Astrocyte (in vitro differentiated cells and primary cell): ENCODE data around the gene LNPK. TPM values are rescaled to one million over a fixed set of nuclear protein-coding genes. Genes with fewer than 3 reads are reported as not detected.

Experiments
- DNase-seq: peaks from one replicate; pipeline ENCODE4 v3.0.0-alpha.2; 2010; ENCODE audit warnings: low read depth
- FAIRE-seq: peaks from 2 replicates; lab custom pipeline; 2011; peaks lifted over from hg19 to GRCh38; lab: Jason Lieb, UNC
- H2AFZ ChIP-seq: 2 replicates; pipeline ENCODE4 v1.6.0; 2012; ENCODE audit warnings: low read depth, low read length, inconsistent platforms
- H3K27ac ChIP-seq: 2 replicates; pipeline ENCODE4 v1.5.1; 2011; ENCODE audit warnings: low read depth, low read length, inconsistent platforms
- H3K27me3 ChIP-seq: 2 replicates; pipeline ENCODE4 v1.6.0; 2011; ENCODE audit warnings: low read length, inconsistent platforms; ENCODE audit not compliant: insufficient read depth
- H3K36me3 ChIP-seq: 2 replicates; pipeline ENCODE4 v1.5.1; 2011; ENCODE audit warnings: low read length, inconsistent platforms; ENCODE audit not compliant: insufficient read depth
- H3K4me1 ChIP-seq: 2 replicates; pipeline ENCODE4 v1.5.1; 2011; ENCODE audit warnings: low read length, inconsistent platforms; ENCODE audit not compliant: insufficient read depth
- H3K4me2 ChIP-seq: 2 replicates; pipeline ENCODE4 v1.6.0; 2012; ENCODE audit warnings: low read length, inconsistent platforms
- H3K4me3 ChIP-seq: 2 replicates; pipeline ENCODE4 v1.5.1; 2011; ENCODE audit warnings: low read depth, mild to moderate bottlenecking, low read length, inconsistent platforms; ENCODE audit not compliant: insufficient read depth
- H3K79me2 ChIP-seq: 2 replicates; pipeline ENCODE4 v1.6.0; 2012; ENCODE audit warnings: mild to moderate bottlenecking, low read length, inconsistent platforms; ENCODE audit not compliant: insufficient read depth
- H3K9ac ChIP-seq: 2 replicates; pipeline ENCODE4 v1.6.0; 2012; ENCODE audit warnings: mild to moderate bottlenecking, low read length, inconsistent platforms
- H3K9me3 ChIP-seq: 2 replicates; pipeline ENCODE4 v1.5.1; 2012; ENCODE audit warnings: low read depth, mild to moderate bottlenecking, low read length, inconsistent platforms; ENCODE audit not compliant: insufficient read depth
- H4K20me1 ChIP-seq: 2 replicates; pipeline ENCODE4 v1.6.0; 2012; ENCODE audit warnings: low read length, inconsistent platforms; ENCODE audit not compliant: insufficient read depth
- H3K27ac Mint-ChIP-seq: one replicate; pipeline ENCODE4 v1.8.0; 2021; ENCODE audit warnings: mild to moderate bottlenecking, mixed read lengths; ENCODE audit not compliant: unreplicated experiment
- H3K27me3 Mint-ChIP-seq: one replicate; pipeline ENCODE4 v1.8.0; 2021; ENCODE audit warnings: low read depth, mixed read lengths; ENCODE audit not compliant: unreplicated experiment
- H3K36me3 Mint-ChIP-seq: one replicate; pipeline ENCODE4 v1.8.0; 2021; ENCODE audit warnings: low read depth, mixed read lengths; ENCODE audit not compliant: unreplicated experiment
- H3K4me1 Mint-ChIP-seq: one replicate; pipeline ENCODE4 v1.8.0; 2021; ENCODE audit warnings: low read depth, mixed read lengths; ENCODE audit not compliant: unreplicated experiment
- H3K4me3 Mint-ChIP-seq: one replicate; pipeline ENCODE4 v1.8.0; 2021; ENCODE audit warnings: mild to moderate bottlenecking, moderate library complexity, mixed read lengths; ENCODE audit not compliant: unreplicated experiment
- H3K9me3 Mint-ChIP-seq: one replicate; pipeline ENCODE4 v1.8.0; 2021; ENCODE audit warnings: mild to moderate bottlenecking, mixed read lengths; ENCODE audit not compliant: unreplicated experiment
- CTCF ChIP-seq: IDR thresholded peaks from 2 replicates; pipeline ENCODE4 v1.5.1; 2011; ENCODE audit warnings: low read depth, mild to moderate bottlenecking, inconsistent platforms, low read length, moderate library complexity; ENCODE audit not compliant: insufficient read depth
- EZH2 ChIP-seq: IDR thresholded peaks from 2 replicates; pipeline ENCODE4 v1.6.1; 2012; ENCODE audit warnings: mild to moderate bottlenecking, low read length, inconsistent platforms; ENCODE audit not compliant: insufficient read depth
- total RNA-seq: library from RNA; stranded (reverse); gene quantifications from 2 replicates; pipeline ENCODE4 v1.2.1, GENCODE V29; 2021

LNPK gene
- total RNA-seq, 1 donor from 2014 or later = 34.8 TPM

- peaks cover 16% of the 10 kb centered on the region for H3K36me3 ChIP-seq
- DNase-seq (no peak), FAIRE-seq (no peak)
- H3K4me2 ChIP-seq = no peak overlapping the region
- no peak overlapping the region for H3K9ac ChIP-seq
- TF ChIP-seq EZH2 = no peak
- no peak for TF ChIP-seq CTCF
- no peak overlapping the region for H3K4me3 Mint-ChIP-seq
- no peaks in the 10 kb centered on the region for H3K9me3 ChIP-seq
- no peaks in the 10 kb centered on the region for H4K20me1 ChIP-seq
- H3K27me3 Mint-ChIP-seq = no peaks in the 10 kb centered on the region
- no peak overlapping the region for H3K27ac Mint-ChIP-seq
- no peak overlapping the region for H2AFZ ChIP-seq
- no peaks in the 10 kb centered on the region for H3K4me1 ChIP-seq
- H3K4me1 Mint-ChIP-seq = no peaks in the 10 kb centered on the region
- no peaks in the 10 kb centered on the region for H3K9me3 Mint-ChIP-seq
- H3K27ac ChIP-seq = no peak overlapping the region
- H3K27me3 ChIP-seq = no peaks in the 10 kb centered on the region
- no peaks in the 10 kb centered on the region for H3K79me2 ChIP-seq
- H3K36me3 Mint-ChIP-seq = peaks cover 5% of the 10 kb centered on the region
- H3K4me3 ChIP-seq = no peak overlapping the region
Measured at GRCh38 chr2:175937216-175937615, 64.9 kb downstream of the LNPK start.

- Histone ChIP-seq H3K36me3 (peaks cover 16% of the 10 kb centered on the region), H3K9ac (no peak overlapping the region), H3K27me3 (no peaks in the 10 kb centered on the region), H2AFZ (no peak overlapping the region), H3K4me2 (no peak overlapping the region), H3K4me3 (no peak overlapping the region), H3K79me2 (no peaks in the 10 kb centered on the region), H4K20me1 (no peaks in the 10 kb centered on the region), H3K9me3 (no peaks in the 10 kb centered on the region), H3K4me1 (no peaks in the 10 kb centered on the region), H3K27ac (no peak overlapping the region)
- H3K4me1 Mint-ChIP-seq = peaks cover 2% of the 10 kb centered on the region
- peaks cover 4% of the 10 kb centered on the region for H3K36me3 Mint-ChIP-seq
- no peak for FAIRE-seq
- DNase-seq = no peak
- H3K9me3 Mint-ChIP-seq = no peaks in the 10 kb centered on the region
- no peaks in the 10 kb centered on the region for H3K27me3 Mint-ChIP-seq
- no peak for TF ChIP-seq EZH2
- TF ChIP-seq CTCF = no peak
- no peak overlapping the region for H3K4me3 Mint-ChIP-seq
- H3K27ac Mint-ChIP-seq = no peak overlapping the region
Measured at GRCh38 chr2:175935289-175936181, 66.5 kb downstream of the LNPK start.

GRCh38 chr2:175932675-175933074, 69.4 kb downstream of the LNPK start:
- peaks cover 13% of the 10 kb centered on the region for H3K4me1 Mint-ChIP-seq
- H3K79me2 ChIP-seq = no peaks in the 10 kb centered on the region
- no peak overlapping the region for H3K4me3 Mint-ChIP-seq
- no peak overlapping the region for H3K27ac Mint-ChIP-seq
- H3K4me3 ChIP-seq = no peak overlapping the region
- no peaks in the 10 kb centered on the region for H4K20me1 ChIP-seq
- H3K27me3 ChIP-seq = no peaks in the 10 kb centered on the region
- no peak overlapping the region for H2AFZ ChIP-seq
- peaks cover 14% of the 10 kb centered on the region for H3K36me3 ChIP-seq
- H3K9me3 Mint-ChIP-seq = no peaks in the 10 kb centered on the region
- no peak overlapping the region for H3K27ac ChIP-seq
- H3K9ac ChIP-seq = no peak overlapping the region
- no peak overlapping the region for H3K4me2 ChIP-seq
- H3K9me3 ChIP-seq = no peaks in the 10 kb centered on the region
- H3K4me1 ChIP-seq = peaks cover 7% of the 10 kb centered on the region
- peaks cover 4% of the 10 kb centered on the region for H3K36me3 Mint-ChIP-seq
- DNase-seq (no peak), FAIRE-seq (no peak)
- no peaks in the 10 kb centered on the region for H3K27me3 Mint-ChIP-seq
- TF ChIP-seq EZH2 (no peak), CTCF (no peak)
